H9 (cell line): ENCODE data around the gene EIF3F. TPM values are rescaled to one million over a fixed set of nuclear protein-coding genes. Genes with fewer than 3 reads are reported as not detected.

ENCODE experiments used
- DNase-seq: peaks from one replicate; pipeline ENCODE4 v3.0.0-alpha.2; 2017
- H2AFZ ChIP-seq: one replicate; pipeline ENCODE4 v1.6.1; 2013; ENCODE audit warnings: mild to moderate bottlenecking, low read length, control low read depth, moderate library complexity
- H2AK5ac ChIP-seq: 2 replicates; pipeline ENCODE4 v1.6.1; 2013; ENCODE audit warnings: low read length, control low read depth, mixed read lengths; ENCODE audit not compliant: insufficient read length
- H2BK120ac ChIP-seq: one replicate; pipeline ENCODE4 v1.6.1; 2013; ENCODE audit warnings: low read depth, mild to moderate bottlenecking, low read length, control low read depth, inconsistent platforms; ENCODE audit not compliant: poor library complexity, severe bottlenecking
- H2BK12ac ChIP-seq: 2 replicates; pipeline ENCODE4 v1.6.1; 2013; ENCODE audit warnings: low read length, control low read depth, mixed read lengths, low read depth; ENCODE audit not compliant: insufficient read length
- H2BK15ac ChIP-seq: 2 replicates; pipeline ENCODE4 v1.6.1; 2013; ENCODE audit warnings: low read depth, low read length, control low read depth
- H2BK20ac ChIP-seq: one replicate; pipeline ENCODE4 v1.6.1; 2013; ENCODE audit warnings: low read depth, mild to moderate bottlenecking, low read length, control low read depth, inconsistent platforms; ENCODE audit not compliant: poor library complexity, severe bottlenecking
- H2BK5ac ChIP-seq: 2 replicates; pipeline ENCODE4 v1.6.1; 2013; ENCODE audit warnings: low read length, control low read depth, mixed read lengths; ENCODE audit not compliant: insufficient read length
- H3K14ac ChIP-seq: 2 replicates; pipeline ENCODE4 v1.6.1; 2013; ENCODE audit warnings: low read length, control low read depth; ENCODE audit not compliant: insufficient read depth
- H3K18ac ChIP-seq: 2 replicates; pipeline ENCODE4 v1.6.1; 2013; ENCODE audit warnings: low read depth, mild to moderate bottlenecking, mixed read lengths, low read length, control low read depth; ENCODE audit not compliant: insufficient read length
- H3K23ac ChIP-seq: 2 replicates; pipeline ENCODE4 v1.6.1; 2013; ENCODE audit warnings: low read length, control low read depth, mixed read lengths, low read depth; ENCODE audit not compliant: insufficient read length
- H3K23me2 ChIP-seq: 2 replicates; pipeline ENCODE4 v1.6.1; 2013; ENCODE audit warnings: low read depth, mild to moderate bottlenecking, mixed read lengths, low read length, control low read depth; ENCODE audit not compliant: insufficient read length, poor library complexity, severe bottlenecking
- H3K27ac ChIP-seq: 2 replicates; pipeline ENCODE4 v1.5.1; 2013; ENCODE audit warnings: low read length, control low read depth, mixed read lengths, low read depth; ENCODE audit not compliant: insufficient read length
- H3K27me3 ChIP-seq: 2 replicates; pipeline ENCODE4 v1.6.1; 2013; ENCODE audit warnings: low read length, control low read depth, inconsistent platforms; ENCODE audit not compliant: insufficient read depth
- H3K4ac ChIP-seq: 2 replicates; pipeline ENCODE4 v1.6.1; 2013; ENCODE audit warnings: low read depth, mild to moderate bottlenecking, control low read depth, inconsistent platforms, low read length, moderate library complexity
- H3K4me1 ChIP-seq: 2 replicates; pipeline ENCODE4 v1.6.1; 2013; ENCODE audit warnings: low read length, control low read depth, inconsistent platforms; ENCODE audit not compliant: insufficient read depth
- H3K4me2 ChIP-seq: 2 replicates; pipeline ENCODE4 v1.6.1; 2013; ENCODE audit warnings: low read length, control low read depth, mixed read lengths; ENCODE audit not compliant: insufficient read length, insufficient read depth
- H3K56ac ChIP-seq: 2 replicates; pipeline ENCODE4 v1.6.1; 2013; ENCODE audit warnings: low read depth, mild to moderate bottlenecking, mixed read lengths, low read length, control low read depth; ENCODE audit not compliant: insufficient read length
- H3K79me1 ChIP-seq: 2 replicates; pipeline ENCODE4 v1.6.1; 2013; ENCODE audit warnings: low read depth, mild to moderate bottlenecking, moderate library complexity, low read length, control low read depth, inconsistent platforms; ENCODE audit not compliant: insufficient read depth, poor library complexity, severe bottlenecking
- H3K79me2 ChIP-seq: 2 replicates; pipeline ENCODE4 v1.6.1; 2013; ENCODE audit warnings: low read length, control low read depth, inconsistent platforms; ENCODE audit not compliant: insufficient read depth
- H3K9ac ChIP-seq: 2 replicates; pipeline ENCODE4 v1.6.1; 2013; ENCODE audit warnings: low read length, control low read depth, mixed read lengths; ENCODE audit not compliant: insufficient read length; ENCODE audit errors: extremely low read depth
- H3K9me3 ChIP-seq: one replicate; pipeline ENCODE4 v1.6.1; 2013; ENCODE audit warnings: low read depth, low read length, inconsistent platforms; ENCODE audit not compliant: control insufficient read depth
- H3T11ph ChIP-seq: one replicate; pipeline ENCODE4 v1.6.1; 2013; ENCODE audit warnings: mild to moderate bottlenecking, low read length, control low read depth, inconsistent platforms
- H4K20me1 ChIP-seq: one replicate; pipeline ENCODE4 v1.6.1; 2013; ENCODE audit not compliant: control insufficient read depth, insufficient read length, insufficient read depth
- H4K5ac ChIP-seq: 2 replicates; pipeline ENCODE4 v1.6.1; 2013; ENCODE audit warnings: low read depth, mild to moderate bottlenecking, mixed read lengths, low read length, control low read depth; ENCODE audit not compliant: insufficient read length
- H4K8ac ChIP-seq: replicated peaks from 2 replicates; pipeline ENCODE4 v1.6.1; 2013; ENCODE audit warnings: low read length, control low read depth, mixed read lengths, low read depth; ENCODE audit not compliant: insufficient read length
- H4K91ac ChIP-seq: 2 replicates; pipeline ENCODE4 v1.6.1; 2013; ENCODE audit warnings: low read depth, mild to moderate bottlenecking, moderate library complexity, mixed read lengths, low read length, control low read depth; ENCODE audit not compliant: insufficient read length
- H3K27ac Mint-ChIP-seq, 3 experiments: 2 replicates in 2 of 3; 3 replicates in 1 of 3; pipeline ENCODE4 v1.8.0; 2020 to 2021; ENCODE audit warnings: mixed read lengths in 3 of 3, mild to moderate bottlenecking in 1 of 3, moderate library complexity in 1 of 3
- H3K27me3 Mint-ChIP-seq: 2 replicates; pipeline ENCODE4 v1.8.0; 2021; ENCODE audit warnings: low read depth, mild to moderate bottlenecking, moderate library complexity, mixed read lengths
- H3K36me3 Mint-ChIP-seq, 3 experiments: 2 replicates in 2 of 3; 3 replicates in 1 of 3; pipeline ENCODE4 v1.8.0; 2020 to 2021; ENCODE audit warnings: low read depth in 3 of 3, mixed read lengths in 3 of 3; ENCODE audit not compliant: insufficient read depth in 1 of 3
- H3K4me1 Mint-ChIP-seq, 2 experiments: 2 replicates each; pipeline ENCODE4 v1.8.0; 2020; ENCODE audit warnings: mixed read lengths in 2 of 2
- H3K4me3 Mint-ChIP-seq, 2 experiments: 2 replicates in 1 of 2; 3 replicates in 1 of 2; pipeline ENCODE4 v1.8.0; 2020 to 2021; ENCODE audit warnings: mild to moderate bottlenecking in 2 of 2, mixed read lengths in 2 of 2, moderate library complexity in 1 of 2
- H3K9me3 Mint-ChIP-seq, 2 experiments: 2 replicates in 1 of 2; 3 replicates in 1 of 2; pipeline ENCODE4 v1.8.0; 2020; ENCODE audit warnings: mild to moderate bottlenecking in 2 of 2, mixed read lengths in 2 of 2, moderate library complexity in 1 of 2
- CTCF ChIP-seq: fragments of 200-600 bp; sonication (generic); conservative IDR thresholded peaks from 3 replicates; pipeline ENCODE4 v1.8.0; 2021; ENCODE audit warnings: antibody characterized with exemption, mild to moderate bottlenecking
- WGBS: extraction: QIAGEN DNeasy Blood & Tissue Kit; methylation state at CpG from one replicate; pipeline ENCODE4 v1.1.7; 2013; ENCODE audit warnings: missing lambda C conversion rate, low lambda C conversion rate, mixed read lengths; ENCODE audit not compliant: insufficient read length; ENCODE audit errors: extremely low coverage; 5-methylcytosine and 5-hydroxymethylcytosine counted together
- total RNA-seq: library from RNA; stranded (reverse); gene quantifications from 2 replicates; pipeline ENCODE4 v1.2.1, GENCODE V29; 2021

The EIF3F gene
- total RNA-seq, 1 experiment from 2014 or later, result 348 TPM

GRCh38 chr11:8017071-8017470, 29.9 kb downstream of the EIF3F start:
- Mint-ChIP-seq H3K4me3 (no peak overlapping the region), H3K36me3 (no peaks in the 10 kb centered on the region; a peak in 1 of 7 replicates), H3K27ac (no peak overlapping the region), H3K4me1 (peaks cover 40 to 43% of the 10 kb centered on the region in 2 experiments), H3K9me3 (no peaks in the 10 kb centered on the region; a peak in 1 of 5 replicates), H3K27me3 (peaks cover 57% of the 10 kb centered on the region)
- no peaks in the 10 kb centered on the region for H3K79me2 ChIP-seq
- H3K14ac ChIP-seq, result no peak overlapping the region; the same call in 1 of the 2 replicates
- H4K5ac ChIP-seq, result no peak overlapping the region
- no peak for TF ChIP-seq CTCF
- WGBS, result no CpG with 5 or more reads among the region's 2 CpGs
- H3K4ac ChIP-seq, result no peak overlapping the region
- H3K79me1 ChIP-seq, result no peaks in the 10 kb centered on the region
- peaks cover 14% of the 10 kb centered on the region for H3K23me2 ChIP-seq
- H2BK120ac ChIP-seq, result peak overlapping the region; percentile 53
- no peaks in the 10 kb centered on the region for H3K9me3 ChIP-seq
- no peak overlapping the region for H3K56ac ChIP-seq
- H4K8ac ChIP-seq, result no peak overlapping the region
- no peak overlapping the region for H2BK20ac ChIP-seq
- H3K23ac ChIP-seq, result no peak overlapping the region
- H3K4me1 ChIP-seq, result peaks cover 5% of the 10 kb centered on the region
- H2AK5ac ChIP-seq, result peak overlapping the region; percentile 41
- H3K27me3 ChIP-seq, result peaks cover 30% of the 10 kb centered on the region
- no peak overlapping the region for H3K27ac ChIP-seq
- no peak overlapping the region for H3T11ph ChIP-seq
- peak overlapping the region; percentile 45 for H2BK12ac ChIP-seq
- no peak overlapping the region for H2AFZ ChIP-seq
- H2BK5ac ChIP-seq, result no peak overlapping the region
- no peak overlapping the region for H3K9ac ChIP-seq
- peak overlapping the region; percentile 53 for H4K91ac ChIP-seq
- H3K18ac ChIP-seq, result peak overlapping the region; percentile 34
- H2BK15ac ChIP-seq, result no peak overlapping the region
- peak; percentile 17 for DNase-seq
- H3K4me2 ChIP-seq, result no peak overlapping the region
- H4K20me1 ChIP-seq, result no peaks in the 10 kb centered on the region
